Heart left ventricle (tissue), 13 donors: ENCODE measurements around the gene IDE.

ENCODE experiments used
- POLR2A ChIP-seq, 2 donors: fragments of 450-650 bp; IDR thresholded peaks; one replicate each; pipeline ENCODE4 v1.6.1; 2017; ENCODE audit warnings: antibody characterized with exemption in 2 of 2, mild to moderate bottlenecking in 2 of 2, moderate library complexity in 2 of 2
- TF ChIP-seq, protein P1 (sequence below), 12 donors: fragments of 200-600 bp; sonication (generic) in 4 of 12; IDR thresholded peaks; one replicate each; pipeline versions ENCODE4 v1.5.0 to v1.8.0; 2018 to 2022; ENCODE audit warnings: antibody characterized with exemption in 12 of 12, mild to moderate bottlenecking in 5 of 12
- donor health status: ischemic (EF 13 %, LVEDD 7.1; RV severe dilation, severe dysfunction).
- donor health status: DM: no; HTN: yes; CAD: no.
- donor health status: DM: no; HTN: no; CAD: no.
- donor health status: ischemic (EF 25% LVEDD 6.9; RV normal size, moderate dysfunction).
- donor health status: ischemic (EF 25% LVEDD 5.7; RV mildly dilated, moderate dysfunction).
- donor health status: ischemic (EF 35%, LVEDD 5.7; RV mildly dilated, moderate dysfunction).
- donor health status: nonischemic (EF 11% LVEDD 7.7; RV severe dilation, severe dysfunction).
- donor health status: DM: yes; HTN: yes; CAD: no.
- donor health status: PGD.
- donor health status: ischemic (EF 29% LVEDD 5.4; RV normal size, mild dysfunction).
- donor health status: nonischemic (EF 23%, LVEDD 6.1; RV moderate dilation, normal function).

DNA sequence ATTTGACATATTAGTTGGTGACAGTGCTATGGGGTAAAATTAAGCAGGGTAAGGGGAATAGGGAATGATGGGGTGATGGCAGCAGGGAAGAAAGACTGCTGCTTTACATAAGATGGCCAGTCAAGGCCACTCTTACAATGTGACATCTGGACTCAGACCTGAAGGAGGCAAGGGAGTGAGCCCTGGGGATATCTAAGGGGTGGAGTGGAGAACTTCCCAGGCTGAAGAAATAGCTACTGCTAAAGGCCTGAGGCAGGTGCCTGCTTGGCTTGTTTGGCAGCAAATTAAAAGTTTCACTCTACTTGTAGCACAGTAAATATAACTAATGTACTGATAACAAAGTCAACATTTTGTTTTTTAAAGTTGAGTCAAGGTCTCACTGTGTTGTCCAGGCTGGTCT is 93.5 kb downstream of the IDE start:
- no peak for TF ChIP-seq POLR2A (IDR thresholded peaks at IDR 0.05)
- TF ChIP-seq, protein P1, sequence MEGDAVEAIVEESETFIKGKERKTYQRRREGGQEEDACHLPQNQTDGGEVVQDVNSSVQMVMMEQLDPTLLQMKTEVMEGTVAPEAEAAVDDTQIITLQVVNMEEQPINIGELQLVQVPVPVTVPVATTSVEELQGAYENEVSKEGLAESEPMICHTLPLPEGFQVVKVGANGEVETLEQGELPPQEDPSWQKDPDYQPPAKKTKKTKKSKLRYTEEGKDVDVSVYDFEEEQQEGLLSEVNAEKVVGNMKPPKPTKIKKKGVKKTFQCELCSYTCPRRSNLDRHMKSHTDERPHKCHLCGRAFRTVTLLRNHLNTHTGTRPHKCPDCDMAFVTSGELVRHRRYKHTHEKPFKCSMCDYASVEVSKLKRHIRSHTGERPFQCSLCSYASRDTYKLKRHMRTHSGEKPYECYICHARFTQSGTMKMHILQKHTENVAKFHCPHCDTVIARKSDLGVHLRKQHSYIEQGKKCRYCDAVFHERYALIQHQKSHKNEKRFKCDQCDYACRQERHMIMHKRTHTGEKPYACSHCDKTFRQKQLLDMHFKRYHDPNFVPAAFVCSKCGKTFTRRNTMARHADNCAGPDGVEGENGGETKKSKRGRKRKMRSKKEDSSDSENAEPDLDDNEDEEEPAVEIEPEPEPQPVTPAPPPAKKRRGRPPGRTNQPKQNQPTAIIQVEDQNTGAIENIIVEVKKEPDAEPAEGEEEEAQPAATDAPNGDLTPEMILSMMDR (IDR thresholded peaks at IDR 0.05): no peak
